HG02642 (cell line): ENCODE data around the gene TRAK1.
A peak's percentile ranks its signal among the peaks of the same experiment; 100 is the strongest.
"Not testable (repeated sequence)": the region's sequence is repeated elsewhere in the genome, so short reads cannot be mapped to it uniquely, and the experiment has no call there.

ENCODE experiments used
- ATAC-seq: cut with Tn5 transposase; IDR thresholded peaks from one replicate; pipeline ENCODE4 v1.9.1; 2021; ENCODE audit warnings: mild to moderate bottlenecking; ENCODE audit not compliant: unreplicated experiment, poor library complexity

The TRAK1 gene

GRCh38 chr3:42095540-42095939 is 4.4 kb downstream of the TRAK1 start:
- ATAC-seq: no peak

DNA sequence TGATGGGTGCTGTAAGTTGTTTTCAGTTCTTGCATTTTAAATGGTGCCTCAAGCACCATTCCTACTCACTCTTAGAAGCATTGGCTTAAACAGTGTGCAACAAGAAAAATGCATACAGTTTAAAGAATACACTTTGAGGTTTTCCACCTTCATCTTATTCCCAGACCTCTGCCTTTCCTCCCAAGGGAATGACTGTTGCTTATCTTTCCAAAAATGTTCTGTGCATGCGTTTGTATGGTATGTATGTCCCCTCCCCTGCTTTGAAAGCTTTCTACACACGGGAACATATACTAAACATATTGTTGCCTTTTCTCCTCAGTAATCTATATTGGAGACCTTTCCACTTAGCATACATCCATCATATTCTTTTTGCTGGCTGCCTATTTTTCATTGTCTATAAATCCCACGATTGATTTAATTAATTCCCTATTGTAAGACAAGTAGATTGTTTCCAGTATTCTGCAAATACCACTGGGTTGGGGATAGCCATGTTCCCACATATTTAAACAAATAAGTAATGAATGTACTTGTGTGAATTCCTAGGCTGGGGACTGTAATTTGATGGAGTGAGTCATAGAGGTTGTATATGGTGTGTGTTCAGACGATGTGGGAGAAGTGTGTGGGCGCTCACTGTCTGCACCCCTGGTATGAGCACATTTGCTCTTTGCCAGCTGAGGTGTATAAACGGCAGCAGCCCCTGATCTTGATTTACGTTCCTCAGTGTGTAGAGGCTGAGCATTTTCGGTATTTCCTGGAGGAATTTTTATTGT is 5.8 kb downstream of the TRAK1 start:
- no peak for ATAC-seq

DNA sequence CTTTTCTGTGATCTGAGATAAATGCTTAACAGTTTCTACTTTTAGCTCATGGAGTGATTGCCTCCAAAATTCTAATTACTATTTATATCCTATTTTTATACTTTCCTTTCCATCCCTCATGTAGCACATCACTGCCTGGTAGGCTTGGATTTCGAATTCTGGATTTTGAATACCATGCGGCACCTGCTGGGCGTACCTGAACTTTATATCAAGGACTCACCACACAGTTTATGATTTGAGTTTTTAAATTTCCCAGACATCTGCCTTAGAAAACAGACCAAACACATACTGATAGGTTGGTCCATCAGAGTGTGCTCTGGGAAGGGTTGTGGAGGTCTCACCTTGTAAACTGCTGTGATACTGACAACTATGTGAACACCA is 6.4 kb downstream of the TRAK1 start:
- ATAC-seq: no peak

GRCh38 chr3:42098171-42098570 is 7.0 kb downstream of the TRAK1 start:
- no peak for ATAC-seq

DNA sequence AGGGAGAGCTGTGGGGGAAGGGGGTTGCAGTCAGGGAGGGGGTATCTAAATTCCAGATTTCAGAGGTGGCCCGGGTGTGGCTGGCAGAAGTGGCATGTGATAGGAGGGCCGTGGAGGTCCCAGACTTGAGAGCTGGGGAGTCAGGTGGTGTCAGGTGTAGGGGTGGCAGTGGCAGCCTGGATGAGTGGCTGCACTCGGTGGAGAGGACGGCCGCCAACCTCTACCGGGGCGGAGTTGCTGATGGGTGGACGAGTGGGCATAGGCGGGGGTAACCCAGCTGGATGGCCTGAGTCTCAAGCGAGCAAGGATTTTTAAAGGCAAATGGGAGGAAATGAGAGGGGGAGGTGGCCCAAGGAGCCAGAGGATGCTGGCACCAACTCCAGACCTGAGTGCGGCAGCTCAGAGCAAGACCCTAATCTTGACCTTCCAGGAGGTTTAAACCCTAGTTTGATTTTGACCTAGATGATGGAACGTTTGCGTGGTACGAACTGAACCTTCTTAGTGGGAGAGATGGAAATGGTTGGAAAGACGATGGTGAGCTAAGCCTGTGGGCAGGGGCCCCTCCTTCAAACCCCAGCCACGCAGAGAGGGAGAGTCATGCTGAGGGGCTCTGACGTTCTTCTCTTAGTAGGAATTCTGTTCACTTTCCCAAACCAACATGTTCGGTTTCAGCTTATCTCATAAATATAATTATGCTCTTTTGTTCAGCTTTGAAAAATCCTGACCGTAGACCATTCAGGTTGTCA is 8.0 kb downstream of the TRAK1 start:
- ATAC-seq: no peak

DNA sequence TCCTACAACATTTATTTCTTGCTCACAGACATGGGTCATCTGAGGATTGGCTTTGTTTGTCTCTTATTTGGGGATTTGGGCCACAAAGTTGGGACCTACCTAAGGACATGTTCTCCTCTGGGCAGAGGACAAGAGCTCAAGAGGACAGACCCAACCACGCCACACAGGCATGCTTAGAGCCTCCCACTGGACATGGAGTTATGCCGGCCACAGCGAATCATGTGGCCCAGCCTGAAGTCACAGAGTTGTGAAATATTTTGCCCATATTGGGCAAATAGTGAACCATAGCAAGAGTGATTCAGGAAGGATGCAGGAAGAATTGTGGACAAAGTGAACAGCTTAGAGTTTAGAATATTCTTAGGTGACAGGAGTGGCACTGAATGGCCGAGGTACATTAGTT is 9.9 kb downstream of the TRAK1 start:
- no peak for ATAC-seq

DNA sequence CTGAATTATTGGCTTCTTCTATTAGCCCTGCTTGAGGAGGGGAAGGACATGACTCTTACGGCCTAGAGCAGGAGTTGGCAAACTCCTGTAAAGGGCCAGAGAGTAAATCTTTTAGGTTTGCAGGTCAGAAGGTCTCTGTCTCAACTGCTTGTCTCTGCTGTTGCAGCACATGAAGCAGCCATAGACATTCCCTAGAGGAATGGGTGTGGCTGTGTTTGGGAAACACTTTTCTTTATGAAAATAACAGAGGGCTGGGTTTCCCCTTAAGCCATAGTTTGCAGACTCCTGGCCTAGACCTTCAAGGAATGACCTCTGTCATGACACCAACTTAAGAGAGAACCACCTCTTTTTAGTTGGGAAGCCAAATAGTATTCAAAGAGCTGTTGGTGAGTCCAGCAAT is 10.3 kb downstream of the TRAK1 start:
- ATAC-seq: no peak

DNA sequence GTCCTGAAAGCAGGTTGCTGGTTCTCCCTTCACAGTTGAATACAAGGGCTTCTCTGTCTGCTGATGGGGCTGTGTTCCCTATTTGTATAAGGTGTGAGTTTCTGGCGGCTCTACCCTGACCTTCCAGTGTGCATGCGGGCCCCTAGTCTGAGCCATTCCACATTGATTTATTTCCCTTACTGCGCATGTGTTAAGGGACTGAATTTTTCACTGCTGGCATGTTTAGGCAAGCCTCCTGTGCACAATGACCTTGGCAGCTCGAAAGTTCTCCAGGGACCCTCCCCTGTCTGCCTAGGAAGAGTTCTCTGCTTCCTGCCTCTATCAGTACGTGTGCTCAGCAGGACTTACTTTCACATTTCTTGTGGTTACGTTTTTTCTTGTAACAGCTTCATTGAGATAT is 11.4 kb downstream of the TRAK1 start:
- ATAC-seq: no peak

- ATAC-seq: not testable (repeated sequence)
Measured at GRCh38 chr3:42103921-42104665, 12.9 kb downstream of the TRAK1 start.

DNA sequence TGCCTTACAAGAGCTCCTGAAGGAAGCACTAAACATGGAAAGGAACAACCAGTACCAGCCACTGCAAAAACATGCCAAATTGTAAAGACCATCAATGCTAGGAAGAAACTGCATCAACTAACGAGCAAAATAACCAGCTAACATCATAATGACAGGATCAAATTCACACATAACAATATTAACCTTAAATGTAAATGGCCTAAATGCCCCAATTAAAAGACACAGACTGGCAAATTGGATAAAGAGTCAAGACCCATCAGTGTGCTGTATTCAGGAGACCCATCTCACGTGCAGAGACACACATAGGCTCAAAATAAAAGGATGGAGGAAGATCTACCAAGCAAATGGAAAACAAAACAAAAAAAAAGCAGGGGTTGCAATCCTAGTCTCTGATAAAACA is 14.8 kb downstream of the TRAK1 start:
- ATAC-seq: not testable (repeated sequence)

DNA sequence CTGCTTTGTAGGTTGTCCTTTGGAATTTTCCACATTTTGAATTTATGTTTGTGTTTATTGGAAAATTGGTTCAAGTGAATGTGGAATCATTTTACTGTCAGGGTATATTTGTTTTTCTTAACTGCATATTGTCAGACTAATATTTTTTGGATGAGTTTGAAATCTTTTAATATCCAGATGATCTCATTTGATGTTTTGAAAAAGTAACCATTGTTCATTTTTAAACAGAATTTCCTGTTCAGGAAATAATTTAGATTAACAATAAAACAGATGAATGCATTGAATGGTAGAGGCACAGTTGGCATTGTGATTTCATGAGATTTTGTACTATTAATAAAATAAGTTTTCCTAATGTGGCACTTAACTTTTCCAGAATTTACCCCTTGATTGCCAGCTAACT is 15.5 kb downstream of the TRAK1 start:
- ATAC-seq: no peak

DNA sequence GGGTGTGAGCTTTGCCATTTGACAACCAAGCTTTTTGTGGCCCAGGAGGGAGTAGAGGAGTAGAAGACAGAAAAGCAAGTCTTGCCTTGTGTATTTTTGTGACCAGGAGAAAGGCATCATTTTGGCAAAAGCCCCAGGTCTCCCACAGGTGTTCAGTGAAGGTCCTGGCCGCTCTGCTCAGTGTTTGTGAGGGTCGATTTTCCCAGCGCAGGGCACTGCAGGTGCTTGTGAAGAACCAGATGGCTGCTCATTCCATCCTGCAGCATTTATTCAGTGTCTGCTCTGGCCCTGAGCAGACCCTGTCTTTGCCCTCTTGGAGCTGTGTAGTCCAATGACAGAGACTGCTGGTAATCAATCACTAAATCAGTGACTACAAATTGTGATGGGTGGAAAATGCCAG is 19.5 kb downstream of the TRAK1 start:
- ATAC-seq: no peak

DNA sequence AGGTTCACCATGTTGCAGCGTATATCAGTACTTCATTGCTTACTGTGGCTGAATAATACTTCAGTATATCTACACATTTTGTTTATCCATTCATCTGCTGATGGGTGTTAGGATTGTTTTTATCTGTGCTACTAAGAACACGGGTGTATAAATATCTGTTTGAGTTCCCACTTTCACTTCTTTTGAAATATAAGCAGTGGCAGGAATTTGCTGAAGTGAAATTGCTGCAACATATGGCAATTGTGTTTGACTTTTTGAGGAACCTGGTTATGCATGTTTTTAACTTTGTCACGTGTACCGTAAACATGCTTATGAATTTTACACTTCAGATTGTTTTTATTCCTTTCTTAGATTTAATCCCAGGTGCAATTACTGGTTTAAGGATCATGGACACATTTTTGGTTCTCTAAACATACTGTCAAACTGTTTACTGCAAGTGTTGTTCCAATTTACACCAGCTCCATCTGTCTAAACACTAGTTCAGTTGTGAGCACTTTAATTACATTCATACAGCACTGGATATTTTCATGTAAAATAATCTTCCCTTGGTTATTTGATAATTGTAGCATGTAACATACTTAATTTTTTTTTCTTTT is 23.1 kb downstream of the TRAK1 start:
- ATAC-seq: no peak

DNA sequence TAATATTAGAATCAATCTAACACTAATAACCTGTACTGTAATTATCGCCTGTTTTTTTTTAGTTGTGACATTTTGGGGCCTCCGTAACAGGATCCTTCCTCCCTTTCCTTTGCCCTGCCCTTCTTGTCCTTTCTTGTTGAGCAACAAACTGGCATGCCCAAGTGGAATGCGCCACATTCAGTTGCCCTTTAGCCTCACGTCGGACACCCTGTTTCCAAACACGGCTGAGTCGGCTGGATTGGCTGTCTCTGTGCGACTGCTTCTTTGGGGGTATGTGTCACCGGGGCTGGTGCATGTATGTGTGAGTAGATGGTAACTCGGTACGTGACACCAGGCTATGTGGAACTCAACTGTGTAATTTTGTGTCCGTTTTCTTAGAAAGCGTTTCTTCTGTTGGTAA is 24.1 kb downstream of the TRAK1 start:
- no peak for ATAC-seq

GRCh38 chr3:42115946-42116345 is 24.8 kb downstream of the TRAK1 start:
- no peak for ATAC-seq

GRCh38 chr3:42116466-42116865 is 25.3 kb downstream of the TRAK1 start:
- no peak for ATAC-seq

DNA sequence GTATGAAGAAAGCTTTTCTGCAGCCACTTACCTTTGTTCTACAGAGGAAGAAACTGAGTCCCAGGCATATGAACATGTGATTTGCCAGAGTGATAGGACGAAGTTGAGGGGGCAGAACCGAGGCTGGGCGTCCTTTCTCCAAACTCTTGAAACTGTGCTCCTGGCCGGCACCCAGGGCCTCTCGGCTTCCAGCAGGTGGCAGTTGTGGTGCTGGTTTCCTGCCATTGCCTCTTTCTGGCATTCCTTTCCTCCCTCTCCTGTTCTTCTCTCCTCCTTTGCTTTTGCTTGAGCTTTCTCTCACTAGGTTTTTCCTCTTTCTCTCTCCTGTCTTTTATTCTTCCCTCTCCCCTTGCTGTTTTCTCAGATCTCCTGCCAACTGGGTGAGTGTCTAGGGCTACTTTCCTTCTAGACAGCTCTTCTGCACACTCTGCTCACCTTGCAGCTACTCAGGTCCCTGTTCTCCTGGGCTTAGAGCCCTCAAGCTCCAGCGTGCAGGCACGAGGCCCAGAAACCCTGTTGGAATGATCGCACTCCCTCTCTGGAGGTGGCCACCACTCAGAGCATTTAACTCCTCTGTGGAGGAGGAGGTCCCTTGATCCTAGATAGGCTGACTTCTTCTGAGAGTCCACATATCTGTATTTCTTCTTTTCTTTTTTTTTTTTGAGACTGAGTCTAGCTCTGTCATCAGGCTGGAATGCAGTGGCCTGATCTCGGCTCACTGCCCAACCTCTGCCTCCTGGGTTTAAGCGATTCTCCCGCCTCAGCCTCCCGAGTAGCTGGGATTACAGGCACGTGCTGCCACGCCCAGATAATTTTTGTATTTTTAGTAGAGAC is 26.2 kb downstream of the TRAK1 start:
- ATAC-seq: no peak

DNA sequence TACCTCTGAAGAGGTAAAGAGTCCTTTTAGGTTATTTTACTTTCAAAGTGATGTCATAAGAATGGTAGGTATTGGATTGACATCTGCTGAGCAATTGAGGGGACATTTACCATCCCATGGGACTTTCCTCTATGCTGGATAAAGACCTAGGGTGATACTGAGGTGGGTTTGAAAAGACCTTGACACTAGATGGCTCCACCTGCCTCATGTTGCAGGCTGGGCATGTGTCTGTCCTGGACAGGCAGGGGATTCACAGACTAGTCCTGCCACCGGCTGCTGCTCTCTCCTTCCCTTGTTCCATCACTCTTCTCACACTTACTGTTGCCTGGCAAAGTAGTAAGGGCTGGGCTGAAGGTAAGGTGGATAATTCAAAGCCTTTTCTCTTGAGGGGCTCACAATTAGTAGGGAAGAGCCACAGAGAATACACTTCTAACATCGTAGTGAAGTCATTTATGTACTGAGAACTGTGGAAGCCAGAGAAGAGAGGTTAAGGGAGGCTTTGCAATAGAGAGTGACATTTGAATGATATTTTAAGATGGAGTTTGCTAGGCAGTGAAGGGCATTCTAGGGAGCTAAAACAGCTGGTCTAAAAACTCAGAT is 27.7 kb downstream of the TRAK1 start:
- ATAC-seq: peak; percentile 68

- ATAC-seq: no peak
Measured at GRCh38 chr3:42119561-42120355, 28.6 kb downstream of the TRAK1 start.
